ENCODE measurements around the gene CMTM6.
"Not testable (repeated sequence)": the region's sequence is repeated elsewhere in the genome, so short reads cannot be mapped to it uniquely, and the experiment has no call there.

The CMTM6 gene

DNA sequence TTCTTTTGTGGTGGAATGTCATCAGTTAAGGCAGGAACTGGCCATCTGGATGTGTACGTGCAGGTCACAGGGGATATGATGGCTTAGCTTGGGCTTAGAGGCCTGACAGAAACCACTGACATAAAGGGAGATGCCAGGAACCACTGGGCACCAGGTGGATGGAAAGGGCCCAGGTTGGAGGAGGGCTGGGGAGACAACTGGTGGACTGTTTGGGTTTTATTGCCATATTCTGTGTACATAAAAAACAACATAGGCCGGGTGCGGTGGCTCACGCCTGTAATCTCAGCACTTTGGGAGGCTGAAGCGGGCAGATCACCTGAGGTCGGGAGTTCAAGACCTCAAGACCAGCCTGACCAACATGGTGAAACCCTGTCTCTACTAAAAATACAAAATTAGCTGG is 35.8 kb downstream of the CMTM6 start:
- DNase-seq (ENCODE audit: low spot score), result not testable (repeated sequence)

DNA sequence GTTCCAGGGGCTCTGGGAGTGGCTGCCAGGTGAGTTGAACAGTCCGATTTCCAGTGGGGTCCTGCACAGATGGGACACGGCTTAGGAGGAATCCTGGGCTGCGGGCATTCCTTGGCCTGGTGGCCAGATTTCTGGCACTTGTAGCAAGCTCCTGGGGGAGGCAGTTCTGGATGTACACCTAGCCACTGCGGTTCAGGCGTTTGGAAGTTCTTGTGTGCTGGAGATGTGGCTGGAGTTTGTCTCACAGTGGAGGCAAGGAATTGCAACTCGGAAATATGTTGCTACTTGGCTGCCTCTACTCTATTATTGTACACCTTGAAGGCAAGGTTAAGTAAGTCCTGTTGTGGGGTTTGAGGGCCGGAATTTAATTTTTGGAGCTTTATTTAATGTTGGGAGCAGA is 37.9 kb downstream of the CMTM6 start:
- DNase-seq (ENCODE audit: low spot score), result not testable (repeated sequence)

DNA sequence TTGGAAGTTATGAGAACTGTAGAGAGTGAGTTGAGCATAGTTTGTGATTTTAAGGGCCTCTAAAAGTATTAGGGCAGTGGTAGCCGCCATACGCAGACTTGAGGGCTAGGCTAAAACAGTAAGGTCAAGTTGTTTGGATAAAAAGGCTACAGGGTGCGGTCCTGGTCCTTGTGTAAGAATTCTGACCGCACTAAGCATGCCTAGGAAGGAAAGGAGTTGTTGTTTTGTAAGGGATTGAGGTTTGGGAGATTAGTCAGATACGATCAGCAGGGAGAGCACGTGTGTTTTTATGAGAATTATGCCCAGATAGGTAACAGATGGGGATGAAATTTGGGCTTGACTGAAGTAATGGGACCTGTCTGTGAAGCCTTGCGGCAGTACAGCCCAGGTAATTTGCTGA is 39.2 kb downstream of the CMTM6 start:
- not testable (repeated sequence) for DNase-seq (ENCODE audit: low spot score)

DNA sequence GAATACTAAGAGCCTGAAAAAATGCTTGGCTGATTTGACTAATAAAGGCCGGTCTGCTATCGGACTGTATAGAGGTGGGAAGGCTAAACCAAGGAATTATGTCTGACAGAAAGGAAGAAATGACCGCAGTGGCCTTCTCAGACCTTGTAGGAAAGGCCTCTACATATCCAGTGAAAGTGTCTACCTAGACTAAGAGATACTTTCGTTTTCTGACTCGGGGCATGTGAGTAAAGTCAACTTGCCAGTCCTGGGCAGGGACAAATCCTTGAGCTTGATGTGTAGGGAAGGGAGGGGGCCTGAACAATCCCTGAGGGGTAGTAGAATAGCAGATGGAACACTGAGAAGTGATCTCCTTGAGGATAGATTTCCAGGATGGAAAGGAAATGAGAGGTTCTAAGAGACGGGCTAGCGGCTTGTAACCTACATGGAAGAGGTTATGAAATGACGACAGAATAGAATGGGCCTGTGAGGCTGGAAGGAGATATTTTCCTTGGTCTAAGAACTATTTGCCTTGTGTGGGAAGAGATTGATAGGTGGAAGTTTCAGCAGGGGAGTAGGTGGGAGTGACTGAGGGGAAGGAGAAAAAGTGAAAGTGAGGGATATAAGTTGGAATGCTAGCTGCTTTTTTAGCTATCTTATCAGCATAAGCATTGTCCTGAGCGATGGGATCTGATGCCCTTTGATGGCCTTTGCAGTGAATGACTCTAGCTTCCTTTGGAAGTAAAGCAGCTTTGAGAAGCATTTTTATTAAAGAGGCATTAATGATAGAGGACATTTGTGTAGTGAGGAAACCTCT is 40.3 kb downstream of the CMTM6 start:
- DNase-seq (ENCODE audit: low spot score), result not testable (repeated sequence)

DNA sequence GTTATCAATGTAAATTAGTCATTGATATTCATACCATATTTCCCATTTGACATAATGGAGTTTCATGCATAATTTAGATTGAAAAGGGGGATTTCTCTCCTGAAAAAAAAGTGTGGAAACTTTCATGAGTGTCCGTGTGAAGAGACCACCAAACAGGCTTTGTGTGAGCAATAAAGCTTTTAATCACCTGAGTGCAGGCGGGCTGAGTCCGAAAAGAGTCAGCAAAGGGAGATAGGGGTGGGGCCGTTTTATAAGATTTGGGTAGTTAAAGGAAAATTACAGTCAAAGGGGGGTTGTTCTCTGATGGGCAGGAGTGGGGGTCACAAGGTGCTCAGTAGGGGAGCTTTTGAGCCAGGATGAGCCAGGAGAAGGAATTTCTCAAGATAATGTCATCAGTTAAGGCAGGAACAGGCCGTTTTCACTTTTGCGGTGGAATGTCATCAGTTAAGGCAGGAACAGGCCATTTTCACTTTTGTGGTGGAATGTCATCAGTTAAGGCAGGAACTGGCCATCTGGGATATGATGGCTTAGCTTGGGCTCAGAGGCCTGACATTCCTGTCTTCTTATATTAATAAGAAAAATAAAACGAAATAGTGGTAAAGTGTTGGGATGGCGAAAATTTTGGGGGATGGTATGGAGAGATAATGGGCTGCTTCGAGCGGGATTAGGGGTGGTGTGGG is 41.7 kb downstream of the CMTM6 start:
- DNase-seq (ENCODE audit: low spot score), result not testable (repeated sequence)

DNA sequence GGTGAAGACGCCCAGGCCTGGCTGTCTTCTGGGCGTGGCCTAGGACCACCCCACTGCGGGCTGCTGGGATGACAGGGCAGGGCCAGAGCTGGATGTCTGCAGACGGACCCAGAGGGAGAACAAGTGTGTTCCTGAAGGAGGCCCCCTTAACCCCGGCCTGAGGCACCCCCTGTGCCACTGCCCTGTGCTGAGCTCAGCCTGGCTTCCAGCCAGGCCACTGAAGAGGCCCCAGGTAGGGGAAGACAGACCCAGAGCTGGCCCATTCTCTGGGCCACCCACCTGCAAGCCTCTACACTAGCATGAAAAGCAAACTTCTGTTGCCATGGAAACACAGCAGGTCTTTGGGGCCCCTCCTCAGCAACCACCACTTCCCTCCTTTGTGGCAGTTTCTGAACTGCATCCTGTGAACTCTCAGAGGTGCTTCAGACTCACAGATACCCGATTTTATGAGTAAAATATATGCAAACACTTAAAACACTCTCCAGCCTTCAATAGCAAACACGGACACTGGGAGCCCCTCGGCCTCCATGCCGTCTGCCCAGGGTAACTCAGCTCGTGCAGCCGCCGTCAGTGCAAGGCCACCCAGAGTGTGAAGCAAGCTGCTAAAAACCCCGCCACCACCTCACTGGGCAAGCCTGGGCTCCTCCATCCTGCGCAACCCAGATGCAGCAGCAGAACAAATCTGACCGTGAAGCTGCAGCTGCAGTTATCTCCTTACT is 42.5 kb downstream of the CMTM6 start:
- no peak for DNase-seq (ENCODE audit: low spot score)

DNA sequence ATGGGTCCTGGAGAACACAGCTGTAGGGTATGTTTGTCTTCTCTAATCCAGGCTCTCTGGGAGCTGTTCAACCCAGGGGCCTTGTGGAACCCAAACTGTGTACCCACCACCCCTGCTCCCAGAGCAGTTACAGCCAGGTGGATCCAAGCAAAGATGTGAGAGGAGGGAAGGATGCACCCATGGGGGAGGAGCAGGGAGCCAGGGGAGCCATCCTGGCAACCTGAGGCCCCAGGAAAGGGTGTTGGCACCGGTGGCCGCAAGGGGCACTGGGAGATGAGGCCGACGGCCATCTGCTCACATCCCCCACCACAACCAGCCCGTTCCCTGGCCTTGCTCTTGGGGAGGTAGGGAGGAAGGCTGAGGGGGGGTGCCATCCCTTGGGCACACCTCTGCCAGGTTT is 43.2 kb downstream of the CMTM6 start:
- DNase-seq (ENCODE audit: low spot score), result no peak

DNA sequence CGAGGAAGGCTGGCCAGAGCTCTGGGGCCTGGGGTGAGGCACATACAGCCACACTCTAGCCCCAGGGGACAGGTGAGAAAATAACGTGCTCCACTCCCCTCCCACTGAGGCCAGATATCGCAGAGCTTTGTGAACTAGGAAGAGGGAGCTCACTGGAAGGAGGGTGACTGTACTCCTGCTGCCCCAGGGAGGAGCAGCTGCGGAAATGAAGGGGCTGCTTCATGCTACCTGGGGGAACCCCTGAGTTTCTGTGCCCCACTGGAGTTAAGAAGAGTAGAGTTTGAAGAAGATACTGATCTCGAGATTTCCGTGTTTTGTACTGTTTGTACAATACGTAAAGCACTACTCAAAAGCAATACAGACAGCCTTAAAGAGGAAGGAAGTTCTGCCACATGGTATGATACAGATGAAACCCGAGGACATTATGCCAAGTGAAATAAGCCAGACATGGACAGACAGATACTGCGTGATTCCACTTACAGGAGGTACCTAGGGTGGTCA is 44.6 kb downstream of the CMTM6 start:
- no peak for DNase-seq (ENCODE audit: low spot score)

DNA sequence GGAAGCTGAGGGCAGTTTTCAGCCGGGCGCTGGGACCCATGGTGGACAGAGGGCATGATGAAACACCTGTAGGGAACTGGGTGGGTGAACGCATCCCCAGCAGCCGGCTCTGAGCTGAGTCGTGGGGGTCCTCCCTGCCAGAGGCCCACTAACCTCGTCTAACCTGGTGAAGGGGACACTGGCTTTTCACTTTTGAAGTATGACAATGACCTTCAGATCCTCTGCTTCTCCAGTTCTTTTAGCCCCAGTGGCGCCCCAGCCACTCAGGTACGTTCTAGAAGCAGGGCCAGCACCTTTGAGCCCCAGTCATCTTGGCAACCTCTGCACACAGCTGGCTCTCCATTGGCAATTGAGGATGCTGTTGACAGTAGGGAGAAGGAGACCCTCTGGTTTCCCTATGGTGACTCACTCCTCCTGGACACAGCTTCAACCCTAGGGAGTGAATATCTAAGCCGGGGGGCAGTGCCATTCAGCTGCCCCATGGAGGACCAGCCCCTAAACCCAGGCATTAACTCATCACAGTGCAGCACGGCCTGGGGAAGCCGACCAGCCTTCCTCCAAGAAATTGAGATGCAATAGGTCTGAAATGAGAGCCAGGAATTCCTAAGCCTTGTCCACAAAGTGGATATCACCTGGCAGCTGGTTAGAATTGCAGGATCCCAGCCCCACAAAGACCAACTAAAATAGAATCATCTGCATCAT is 46.1 kb downstream of the CMTM6 start:
- no peak for DNase-seq (ENCODE audit: low spot score)

DNA sequence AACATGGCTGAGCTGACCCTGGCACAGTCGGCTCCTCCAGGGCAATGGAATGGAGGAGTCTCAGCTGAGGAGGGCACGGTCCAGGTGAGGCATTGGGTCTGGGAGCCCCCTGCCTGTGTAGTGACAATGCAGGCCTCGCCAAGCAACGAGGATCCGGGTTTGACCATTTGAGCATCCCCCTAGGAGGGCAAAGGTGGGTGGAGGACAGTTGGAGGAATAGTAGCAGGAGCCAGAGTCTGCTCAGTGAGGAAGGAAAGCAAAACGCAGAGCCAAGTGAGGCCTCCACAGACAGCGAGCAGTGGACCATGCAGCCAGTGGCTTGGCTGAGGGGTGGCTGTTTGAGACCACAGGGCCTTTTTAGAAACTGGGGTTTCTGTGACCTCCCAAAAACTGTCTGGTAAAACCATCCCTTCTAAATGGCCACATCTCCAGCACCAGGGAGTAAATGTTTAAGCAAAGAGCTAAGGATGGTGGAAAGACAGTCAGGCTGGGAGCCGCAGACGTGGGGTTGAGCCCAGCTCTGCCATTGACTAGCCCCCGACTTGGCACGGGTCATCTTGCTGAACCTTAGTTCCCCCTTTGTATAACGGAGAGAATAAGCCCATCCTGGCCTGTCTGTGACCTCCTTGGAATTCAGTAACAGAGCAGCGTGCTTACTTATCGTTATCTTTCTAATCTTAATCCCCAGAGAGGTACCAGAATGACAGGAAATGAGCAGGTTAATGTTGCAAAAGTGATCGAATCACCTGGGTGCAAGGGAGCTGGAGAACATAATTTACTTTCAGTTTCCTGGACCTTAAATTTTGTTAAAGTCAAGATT is 46.8 kb downstream of the CMTM6 start:
- no peak for DNase-seq (ENCODE audit: low spot score)

DNA sequence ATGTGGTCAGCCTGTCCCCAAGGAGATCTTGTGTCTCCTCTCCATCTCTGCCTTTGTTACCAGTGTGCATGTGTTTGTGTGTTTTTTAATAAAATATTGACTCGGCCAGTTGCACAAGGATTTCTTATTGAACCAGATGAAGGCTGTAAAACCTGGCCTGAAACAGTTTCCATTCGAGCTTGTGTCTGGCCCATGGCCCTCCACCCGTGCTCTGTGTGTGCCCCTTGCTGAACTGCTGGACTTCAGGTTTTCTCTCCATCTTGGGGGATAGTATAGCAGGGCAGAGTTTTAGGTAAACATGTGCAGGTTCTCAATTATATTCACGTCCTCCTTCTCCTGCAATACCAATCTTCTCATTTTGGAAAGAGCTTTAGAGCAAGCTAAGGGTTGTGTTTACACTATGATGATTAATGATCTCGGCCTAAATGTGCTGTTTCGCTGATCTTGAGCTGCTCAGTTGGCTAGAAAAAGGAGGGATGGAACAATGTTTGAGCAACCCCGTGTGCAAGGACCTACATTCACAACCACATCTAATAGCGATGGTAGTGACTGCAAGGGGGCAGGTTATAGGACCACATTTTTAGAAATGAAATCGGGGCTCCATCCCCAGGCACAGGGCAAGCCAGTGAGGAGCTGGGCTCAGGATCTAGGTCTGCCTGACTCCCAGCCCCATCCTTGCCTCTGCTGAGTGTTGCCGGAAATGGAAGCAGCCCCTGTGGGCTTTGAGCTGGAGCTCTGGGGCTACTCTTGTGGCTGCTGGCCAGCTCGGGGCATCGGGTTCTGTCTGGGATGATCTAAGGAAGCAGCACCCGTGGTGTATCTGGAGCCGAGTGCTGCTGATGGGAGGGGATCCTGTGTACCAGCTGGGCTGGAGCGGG is 47.7 kb downstream of the CMTM6 start:
- no peak for DNase-seq (ENCODE audit: low spot score)

DNA sequence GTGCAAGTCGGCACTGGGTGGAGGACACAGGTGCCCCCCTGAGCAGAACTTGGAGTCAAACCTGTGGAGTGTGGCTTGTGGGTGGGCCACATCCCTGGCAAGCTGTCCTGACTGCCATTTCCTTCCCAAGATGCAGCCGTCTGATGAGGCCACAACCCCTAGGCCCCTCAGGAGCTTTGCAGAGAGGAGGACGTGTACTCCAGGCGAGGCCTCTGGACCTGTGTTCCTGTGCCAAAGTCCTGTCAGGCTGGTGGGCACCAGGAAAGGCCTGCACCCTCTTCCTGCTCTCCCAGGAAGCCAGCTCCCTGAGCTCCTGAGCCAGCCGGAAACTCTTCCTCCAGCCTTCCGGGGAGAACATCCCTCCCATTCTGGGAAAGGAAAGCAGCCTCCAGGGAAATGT is 48.5 kb downstream of the CMTM6 start:
- no peak for DNase-seq (ENCODE audit: low spot score)

DNA sequence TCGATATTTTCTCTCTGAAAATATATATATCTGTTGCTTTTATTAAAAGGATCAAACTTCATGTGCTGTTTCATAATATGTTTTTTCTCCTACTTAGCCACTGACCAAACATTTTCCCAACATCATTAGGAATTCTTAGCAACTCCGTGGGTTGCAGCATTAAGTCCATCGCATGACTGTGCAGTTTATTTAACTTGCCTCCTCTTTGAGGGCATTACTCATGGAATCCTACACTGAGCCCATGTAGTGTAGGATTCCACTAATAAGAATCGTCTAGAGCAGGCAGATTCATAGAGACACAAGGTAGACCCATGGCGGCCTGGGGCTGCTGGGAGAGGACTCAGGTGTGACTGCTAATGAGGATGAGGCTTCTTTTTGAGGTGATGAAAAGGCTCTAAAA is 49.3 kb downstream of the CMTM6 start:
- no peak for DNase-seq (ENCODE audit: low spot score)

DNA sequence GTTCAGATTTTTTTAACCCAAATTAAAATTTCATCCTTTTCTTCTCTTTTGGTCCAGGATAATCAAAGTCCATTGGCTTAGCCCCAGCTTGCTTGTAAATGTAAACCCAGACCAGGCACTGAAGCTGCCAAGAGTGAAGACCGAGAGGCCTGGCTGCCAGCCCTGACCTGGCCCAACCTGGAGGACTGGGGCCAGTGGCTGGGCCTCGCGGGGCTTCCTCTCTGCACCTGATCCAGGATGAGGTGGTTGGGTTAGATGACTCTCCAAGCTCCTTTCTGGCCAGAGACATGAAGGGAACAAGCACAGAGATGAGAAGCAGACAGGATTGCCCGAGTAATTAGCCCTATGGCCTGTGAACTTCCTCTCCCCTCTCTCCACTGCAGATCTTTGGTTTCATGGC is 50.6 kb downstream of the CMTM6 start:
- DNase-seq (ENCODE audit: low spot score), result no peak

DNA sequence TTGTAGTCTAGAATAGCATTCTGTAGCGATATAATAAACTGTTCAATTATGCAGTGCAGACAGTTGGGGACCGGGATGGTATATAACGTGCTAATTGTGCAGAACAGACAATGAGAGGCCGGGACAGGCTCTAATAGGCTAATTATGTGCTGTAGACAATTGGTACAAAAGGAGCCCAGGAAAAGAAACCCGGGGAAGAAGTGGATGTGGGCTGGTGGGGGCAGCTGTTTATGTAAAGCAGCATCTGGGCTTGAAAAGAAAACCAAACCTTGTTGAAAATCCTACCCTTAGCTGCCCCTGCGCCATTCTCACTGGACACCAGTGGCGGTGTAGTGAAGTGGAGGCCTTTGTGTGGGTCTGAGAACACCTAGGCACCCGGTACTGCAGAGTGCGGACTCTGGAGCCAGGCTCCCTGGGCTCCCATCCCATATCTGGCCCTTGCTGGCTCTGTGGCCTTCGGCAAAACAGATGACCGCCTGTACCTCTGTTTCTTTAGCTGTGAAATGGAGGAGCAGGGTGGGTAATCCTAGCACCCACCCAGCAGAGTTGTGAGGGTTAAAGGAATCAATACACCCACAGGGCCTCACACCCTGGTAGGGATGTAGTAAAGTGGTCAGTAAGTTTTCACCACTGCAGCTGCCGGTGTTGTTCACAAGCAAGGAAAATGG is 51.5 kb downstream of the CMTM6 start:
- no peak for DNase-seq (ENCODE audit: low spot score)

DNA sequence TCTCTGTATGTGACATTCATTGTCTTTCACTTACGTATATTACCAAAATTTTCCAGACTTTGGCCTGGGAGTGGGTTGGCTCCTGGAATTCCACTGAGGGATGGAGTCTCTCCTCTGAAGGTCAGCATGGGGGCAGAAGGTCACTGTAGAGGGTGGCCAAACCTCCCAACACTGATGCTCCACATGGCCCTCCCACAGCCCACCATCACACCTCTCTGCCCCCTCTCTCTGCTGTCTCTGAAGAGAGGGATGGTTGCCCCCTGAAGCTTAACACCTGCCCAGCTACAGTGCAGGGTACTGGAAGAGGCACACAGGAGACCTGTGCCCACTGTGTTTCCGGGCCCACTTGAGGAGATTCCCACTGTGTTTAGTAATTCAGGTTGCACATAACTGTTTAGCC is 52.2 kb downstream of the CMTM6 start:
- DNase-seq (ENCODE audit: low spot score), result no peak

DNA sequence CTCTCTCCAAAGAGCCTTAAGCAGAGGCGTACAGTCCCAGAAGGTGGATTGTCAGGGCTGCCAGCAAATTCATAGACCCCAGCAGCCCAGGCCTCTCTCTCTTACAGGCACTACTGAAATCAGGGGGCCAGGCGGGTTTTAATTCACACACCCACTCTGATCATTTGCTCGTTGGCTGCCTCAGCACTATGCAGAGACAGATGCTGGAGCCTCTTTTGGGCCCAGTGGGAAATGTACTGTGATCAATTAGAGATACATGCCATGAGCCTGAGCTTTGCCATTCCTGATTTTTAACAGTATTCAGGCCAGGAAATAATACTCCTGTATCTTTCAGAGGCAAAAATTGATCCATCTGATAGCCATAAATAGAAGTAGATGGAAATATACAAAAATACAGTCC is 53.0 kb downstream of the CMTM6 start:
- DNase-seq (ENCODE audit: low spot score), result no peak

DNA sequence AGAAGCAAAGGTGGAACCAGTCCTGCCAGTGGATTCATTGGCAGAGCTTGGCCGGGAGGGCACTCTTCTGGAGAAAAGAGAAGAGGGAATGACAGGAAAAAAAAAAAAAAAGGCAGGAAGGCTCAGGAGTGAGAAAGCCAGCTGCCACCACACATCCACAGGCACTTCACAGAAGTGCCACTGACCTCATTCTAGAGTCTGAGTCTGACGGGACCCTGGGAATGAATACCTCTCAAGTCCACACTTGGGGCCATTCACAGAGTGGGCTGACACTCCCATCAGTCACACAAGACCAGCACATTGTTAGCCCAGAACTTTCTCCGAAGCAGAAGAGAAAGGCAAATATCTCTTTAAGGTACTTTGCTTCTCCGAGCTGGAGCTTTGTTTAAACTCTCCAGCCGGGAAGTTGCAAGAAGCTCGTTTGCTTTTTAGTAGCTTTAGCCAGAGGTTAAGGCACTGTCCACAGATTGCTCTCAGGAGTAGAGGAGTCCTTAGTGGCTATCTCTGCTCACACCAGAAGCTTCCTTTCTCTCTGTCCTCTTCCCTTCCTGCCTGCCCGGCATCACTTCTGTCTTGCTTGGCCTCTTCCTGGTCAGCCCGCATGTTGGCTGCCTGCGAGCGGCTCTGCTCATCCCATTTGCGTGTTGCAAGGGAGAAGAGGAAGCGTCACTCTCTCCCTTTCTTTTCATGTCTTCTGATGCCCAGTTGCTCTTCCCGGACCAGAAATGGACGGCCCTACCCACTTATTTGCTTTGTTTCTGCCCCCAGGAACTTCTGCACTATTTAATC is 53.8 kb downstream of the CMTM6 start:
- DNase-seq (ENCODE audit: low spot score), result no peak

DNA sequence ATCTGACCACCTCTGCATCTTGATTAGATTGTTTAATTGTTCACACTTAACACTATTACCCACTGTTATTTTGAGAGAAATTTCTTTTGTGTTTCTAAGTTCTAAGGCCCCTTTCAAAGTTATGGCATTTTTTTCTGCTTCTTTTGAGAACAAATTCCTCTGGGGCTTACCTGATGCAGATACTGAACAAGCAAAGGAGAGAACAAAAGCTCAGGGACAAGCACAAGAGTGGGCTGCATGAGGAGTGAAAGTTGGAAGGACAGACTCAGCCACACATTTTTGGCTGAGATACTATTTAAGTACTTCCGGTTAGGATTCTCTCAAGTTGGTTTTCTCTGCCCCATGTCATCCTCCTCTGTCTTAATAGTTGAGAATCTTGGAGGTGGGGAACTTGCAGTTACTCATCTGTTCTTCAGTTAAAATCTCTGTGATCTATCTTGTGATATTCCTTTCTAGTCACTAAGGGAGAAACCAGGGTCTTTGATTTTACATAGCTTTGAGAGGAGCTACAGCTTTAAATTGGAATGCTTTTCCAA is 54.7 kb downstream of the CMTM6 start:
- DNase-seq (ENCODE audit: low spot score), result no peak
